GM12874 (cell line): ENCODE data around the gene MIGA2.

ENCODE experiments used
- TF ChIP-seq, protein P1 (sequence below): IDR thresholded peaks from 2 replicates; pipeline ENCODE4 v1.5.1; 2011; ENCODE audit warnings: low read depth, mild to moderate bottlenecking, control low read depth, low read length, moderate library complexity; ENCODE audit not compliant: insufficient read depth

Gene MIGA2

DNA sequence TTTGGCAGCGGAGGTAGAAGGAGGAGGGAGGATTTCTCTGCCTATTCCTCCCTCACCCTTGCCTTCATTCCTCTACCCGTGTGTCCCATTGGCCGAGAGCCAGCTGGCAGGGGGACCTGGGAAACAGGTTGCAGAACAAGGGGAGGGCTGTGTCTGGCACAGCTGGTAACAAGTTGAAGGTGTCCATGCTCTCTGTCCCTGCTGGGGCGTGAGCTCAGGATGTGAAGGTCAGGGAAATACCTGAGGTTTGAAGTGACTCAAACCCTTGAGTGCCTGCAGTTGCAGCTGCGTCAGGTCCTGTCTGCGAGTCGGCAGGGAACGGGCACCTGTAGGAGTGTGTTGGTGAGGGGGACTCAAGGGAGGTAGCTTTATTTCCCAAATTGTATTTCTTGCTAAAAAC is 16.2 kb downstream of the MIGA2 start:
- TF ChIP-seq, protein P1, sequence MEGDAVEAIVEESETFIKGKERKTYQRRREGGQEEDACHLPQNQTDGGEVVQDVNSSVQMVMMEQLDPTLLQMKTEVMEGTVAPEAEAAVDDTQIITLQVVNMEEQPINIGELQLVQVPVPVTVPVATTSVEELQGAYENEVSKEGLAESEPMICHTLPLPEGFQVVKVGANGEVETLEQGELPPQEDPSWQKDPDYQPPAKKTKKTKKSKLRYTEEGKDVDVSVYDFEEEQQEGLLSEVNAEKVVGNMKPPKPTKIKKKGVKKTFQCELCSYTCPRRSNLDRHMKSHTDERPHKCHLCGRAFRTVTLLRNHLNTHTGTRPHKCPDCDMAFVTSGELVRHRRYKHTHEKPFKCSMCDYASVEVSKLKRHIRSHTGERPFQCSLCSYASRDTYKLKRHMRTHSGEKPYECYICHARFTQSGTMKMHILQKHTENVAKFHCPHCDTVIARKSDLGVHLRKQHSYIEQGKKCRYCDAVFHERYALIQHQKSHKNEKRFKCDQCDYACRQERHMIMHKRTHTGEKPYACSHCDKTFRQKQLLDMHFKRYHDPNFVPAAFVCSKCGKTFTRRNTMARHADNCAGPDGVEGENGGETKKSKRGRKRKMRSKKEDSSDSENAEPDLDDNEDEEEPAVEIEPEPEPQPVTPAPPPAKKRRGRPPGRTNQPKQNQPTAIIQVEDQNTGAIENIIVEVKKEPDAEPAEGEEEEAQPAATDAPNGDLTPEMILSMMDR: no peak

DNA sequence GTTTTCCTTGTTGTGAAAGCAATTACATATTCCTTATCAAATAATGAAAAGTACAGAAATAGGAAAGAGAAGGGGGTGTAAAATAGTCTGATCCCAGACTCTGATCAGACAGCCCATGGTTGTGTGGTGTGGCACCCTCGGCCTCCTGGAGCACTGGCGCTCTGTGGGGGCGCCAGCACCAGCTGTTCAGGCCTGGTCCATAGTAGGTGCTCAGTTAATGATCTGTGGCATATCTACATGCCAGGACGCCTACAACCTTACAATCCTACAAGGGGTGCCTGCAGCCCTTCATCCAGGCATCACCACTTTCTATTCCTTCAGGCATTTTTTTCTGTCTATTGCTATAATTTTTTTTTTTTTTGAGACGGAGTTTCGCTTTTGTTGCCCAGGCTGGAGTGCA is 16.6 kb downstream of the MIGA2 start:
- TF ChIP-seq, protein P1: no peak

DNA sequence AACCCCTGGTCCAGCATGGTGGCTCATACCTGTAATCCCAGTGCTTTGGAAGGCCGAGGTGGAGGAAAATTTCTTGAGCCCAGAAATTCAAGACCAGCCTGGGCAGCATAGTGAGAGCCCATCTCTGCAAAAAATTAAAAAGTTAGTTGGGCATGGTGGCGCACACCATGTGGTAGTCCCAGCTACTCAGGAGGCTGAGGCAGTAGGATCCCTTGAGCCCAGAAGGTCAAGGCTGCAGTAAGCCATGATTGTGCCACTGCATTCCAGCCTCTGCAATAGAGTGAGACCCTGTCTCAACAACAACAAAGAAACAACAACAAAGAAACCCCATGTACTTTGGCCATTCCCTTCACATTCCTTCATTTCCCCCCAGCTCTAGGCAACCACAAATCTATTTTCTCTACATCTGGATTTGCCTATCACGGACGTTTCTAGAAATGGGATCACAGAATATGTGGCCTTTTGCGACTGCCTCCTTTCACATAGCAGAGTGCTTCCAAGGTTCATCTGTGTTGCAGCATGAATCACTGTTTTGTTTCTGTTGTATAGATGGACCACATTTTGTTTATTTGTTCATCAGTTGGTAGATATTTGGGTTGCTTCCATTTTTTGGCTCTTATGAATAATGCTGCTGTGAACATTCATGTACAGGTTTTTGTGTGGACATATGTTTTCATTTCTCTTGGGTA is 17.9 kb downstream of the MIGA2 start:
- TF ChIP-seq, protein P1: no peak

DNA sequence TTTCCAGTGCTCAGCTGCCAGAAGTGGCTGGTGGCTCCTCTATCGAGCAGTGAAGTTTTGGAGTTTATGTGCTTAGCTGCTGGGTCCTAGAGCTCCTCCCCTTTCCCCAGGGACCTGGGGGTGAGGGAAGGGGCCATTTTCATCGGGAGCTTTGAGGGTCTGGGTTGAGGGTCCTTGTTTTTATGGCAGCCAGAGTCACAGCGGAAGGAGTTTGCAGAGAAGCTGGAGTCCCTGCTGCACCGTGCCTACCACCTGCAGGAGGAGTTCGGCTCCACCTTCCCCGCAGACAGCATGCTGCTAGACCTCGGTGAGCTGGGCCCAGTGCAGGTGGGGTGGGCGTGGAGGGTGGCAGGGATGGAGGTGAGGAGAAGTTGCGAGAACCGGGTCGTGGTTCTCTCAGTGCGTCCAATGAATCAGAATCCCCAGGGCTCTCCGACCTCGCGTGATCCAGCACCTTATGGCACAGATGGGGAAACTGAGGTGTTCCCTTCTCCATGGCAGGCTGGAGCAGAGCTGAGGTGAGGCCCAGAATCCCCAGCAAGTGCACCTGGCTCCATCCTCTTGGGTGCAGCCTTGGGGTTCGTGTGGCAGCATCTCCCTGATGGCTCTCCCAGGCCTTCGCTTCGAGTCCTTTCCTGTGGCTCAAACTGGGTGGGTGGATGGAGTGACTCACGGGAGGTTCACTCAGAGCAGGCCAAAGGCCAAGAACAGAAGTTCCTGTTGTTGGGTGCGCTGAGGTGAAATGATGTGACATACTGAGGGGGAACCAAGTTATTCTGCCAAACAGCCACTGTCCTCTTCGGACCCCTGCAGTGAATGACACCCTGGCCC is 22.8 kb downstream of the MIGA2 start:
- TF ChIP-seq, protein P1: no peak

DNA sequence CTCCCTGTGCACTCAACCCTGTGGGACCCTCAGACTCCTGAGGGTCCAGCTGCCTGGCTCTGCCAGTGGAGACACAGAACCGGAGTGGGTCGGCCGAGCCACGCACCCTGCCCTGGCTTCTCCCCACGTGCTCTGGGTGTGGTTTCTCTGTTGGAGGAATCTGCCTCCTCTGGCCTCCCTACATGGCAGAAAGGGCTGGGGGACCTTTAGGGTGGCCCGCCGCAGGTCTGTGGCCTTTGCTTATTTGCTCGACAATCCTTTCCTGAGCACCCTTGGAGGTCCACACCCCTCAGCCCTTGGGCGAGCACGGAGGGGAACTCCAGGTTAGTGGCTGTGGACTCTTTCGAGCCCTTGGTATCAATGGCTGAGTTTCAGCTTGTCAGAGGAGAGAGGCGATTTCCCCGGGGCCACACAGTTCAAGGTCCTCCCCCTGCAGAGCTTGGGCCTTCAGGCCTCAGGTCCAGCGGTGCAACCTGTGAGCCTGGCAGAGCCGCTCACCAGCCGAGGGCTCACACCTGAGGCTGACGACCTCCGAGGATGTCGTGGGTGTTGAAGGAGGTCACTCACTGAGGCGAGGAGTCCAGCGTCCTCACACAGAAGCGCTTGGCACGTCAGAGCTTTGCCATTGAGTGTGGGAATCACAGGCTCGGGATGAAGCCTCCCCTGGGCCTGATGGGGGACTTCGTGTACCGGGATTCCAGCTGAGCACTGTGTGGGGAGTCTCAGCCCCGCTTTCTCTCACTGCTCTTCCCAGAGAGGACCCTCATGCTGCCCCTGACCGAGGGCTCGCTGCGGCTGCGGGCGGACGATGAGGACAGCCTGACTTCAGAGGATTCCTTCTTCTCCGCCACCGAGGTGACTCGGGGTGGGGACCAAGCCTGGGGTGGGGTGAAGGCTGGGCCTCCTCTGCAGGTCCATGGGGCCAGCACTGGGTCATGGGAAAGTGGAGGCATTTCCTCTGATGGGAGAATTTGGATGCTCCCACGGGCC is 23.7 kb downstream of the MIGA2 start:
- TF ChIP-seq, protein P1: no peak

DNA sequence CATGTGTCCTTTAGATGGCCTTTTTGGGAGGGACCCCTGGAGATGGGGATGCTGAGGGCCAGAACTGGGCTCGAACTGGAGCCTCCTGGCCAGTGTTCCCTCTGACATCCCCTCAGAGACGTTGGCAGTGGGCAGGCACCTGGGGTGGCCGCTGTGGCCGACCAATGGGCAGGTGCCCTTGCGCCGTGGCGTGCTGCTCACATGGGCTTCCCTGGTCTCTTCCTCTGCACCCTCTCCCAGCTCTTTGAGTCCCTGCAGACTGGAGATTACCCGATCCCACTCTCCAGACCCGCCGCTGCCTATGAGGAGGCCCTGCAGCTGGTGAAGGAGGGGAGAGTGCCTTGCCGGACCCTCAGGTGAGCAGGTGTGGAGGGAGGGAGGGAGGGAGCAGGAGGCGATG is 24.6 kb downstream of the MIGA2 start:
- TF ChIP-seq, protein P1: no peak

DNA sequence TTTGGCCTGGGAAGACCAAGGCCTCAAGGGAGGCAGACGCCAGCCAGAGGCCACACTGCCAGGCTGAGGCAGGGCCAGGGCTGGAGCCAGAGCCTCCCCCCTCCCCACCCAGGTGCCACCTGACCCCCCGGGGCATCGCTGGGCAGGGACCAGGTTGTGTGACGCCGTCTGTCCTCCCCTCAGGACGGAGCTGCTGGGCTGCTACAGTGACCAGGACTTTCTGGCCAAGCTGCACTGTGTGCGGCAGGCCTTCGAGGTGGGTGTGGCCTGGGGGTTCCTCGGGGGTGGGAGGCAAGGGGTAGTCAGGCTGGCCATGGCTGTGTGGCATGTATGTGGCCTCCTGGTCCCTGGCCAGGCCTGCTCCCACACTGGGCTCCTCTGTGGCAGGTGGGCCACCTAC is 26.6 kb downstream of the MIGA2 start:
- TF ChIP-seq, protein P1: no peak
